SU-DHL-6 (cell line): ENCODE measurements around the gene TCF7L1.

Experiments used
- EZH2phosphoT487 ChIP-seq: fragments of 200-600 bp; sonication (generic), shearing (Covaris generic); conservative IDR thresholded peaks from 2 replicates; pipeline ENCODE4 v1.6.1; 2018; ENCODE audit warnings: mild to moderate bottlenecking, antibody characterized with exemption, low read length, moderate library complexity, mixed read lengths
- TF ChIP-seq, protein P1 (sequence below): fragments of 200-600 bp; sonication (generic); IDR thresholded peaks from one replicate; pipeline ENCODE4 v1.5.1; 2017; ENCODE audit warnings: antibody characterized with exemption, mild to moderate bottlenecking, low read length, moderate library complexity; ENCODE audit not compliant: insufficient read depth, poor library complexity, severe bottlenecking

DNA sequence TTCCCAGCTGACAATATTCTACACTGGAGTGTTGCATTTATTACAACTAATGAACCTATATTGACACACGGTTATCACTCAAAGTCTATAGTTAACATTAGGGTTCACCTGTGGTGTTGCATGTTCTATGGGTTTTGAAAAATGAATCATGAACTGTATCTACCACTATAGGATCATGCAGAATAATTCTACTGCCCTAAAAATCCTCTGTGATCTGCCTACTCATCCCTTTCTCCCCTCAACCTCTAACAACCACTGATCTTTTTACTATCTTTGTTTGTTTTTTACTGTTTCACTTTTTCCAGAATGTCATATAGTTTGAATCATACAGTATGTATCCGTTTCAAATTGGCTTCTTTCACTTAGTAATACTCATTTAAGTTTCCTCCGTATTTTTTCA, 47.6 kb upstream of the TCF7L1 start:
- TF ChIP-seq, protein P1, sequence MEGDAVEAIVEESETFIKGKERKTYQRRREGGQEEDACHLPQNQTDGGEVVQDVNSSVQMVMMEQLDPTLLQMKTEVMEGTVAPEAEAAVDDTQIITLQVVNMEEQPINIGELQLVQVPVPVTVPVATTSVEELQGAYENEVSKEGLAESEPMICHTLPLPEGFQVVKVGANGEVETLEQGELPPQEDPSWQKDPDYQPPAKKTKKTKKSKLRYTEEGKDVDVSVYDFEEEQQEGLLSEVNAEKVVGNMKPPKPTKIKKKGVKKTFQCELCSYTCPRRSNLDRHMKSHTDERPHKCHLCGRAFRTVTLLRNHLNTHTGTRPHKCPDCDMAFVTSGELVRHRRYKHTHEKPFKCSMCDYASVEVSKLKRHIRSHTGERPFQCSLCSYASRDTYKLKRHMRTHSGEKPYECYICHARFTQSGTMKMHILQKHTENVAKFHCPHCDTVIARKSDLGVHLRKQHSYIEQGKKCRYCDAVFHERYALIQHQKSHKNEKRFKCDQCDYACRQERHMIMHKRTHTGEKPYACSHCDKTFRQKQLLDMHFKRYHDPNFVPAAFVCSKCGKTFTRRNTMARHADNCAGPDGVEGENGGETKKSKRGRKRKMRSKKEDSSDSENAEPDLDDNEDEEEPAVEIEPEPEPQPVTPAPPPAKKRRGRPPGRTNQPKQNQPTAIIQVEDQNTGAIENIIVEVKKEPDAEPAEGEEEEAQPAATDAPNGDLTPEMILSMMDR = no peak
- TF ChIP-seq EZH2phosphoT487 = no peak
